GM18505 (cell line): ENCODE data around the gene CSNK1A1.
A peak's percentile ranks its signal among the peaks of the same experiment; 100 is the strongest.
"Not testable (repeated sequence)": the region's sequence is repeated elsewhere in the genome, so short reads cannot be mapped to it uniquely, and the experiment has no call there.

Experiments used
- ATAC-seq: cut with Tn5 transposase; IDR thresholded peaks from one replicate; pipeline ENCODE4 v1.9.1; 2021; ENCODE audit not compliant: unreplicated experiment
- POLR2A ChIP-seq: IDR thresholded peaks from 4 replicates; pipeline ENCODE4 v1.6.1; 2011; ENCODE audit warnings: borderline replicate concordance; ENCODE audit not compliant: insufficient read depth, insufficient read length; ENCODE audit errors: extremely low read depth

Gene CSNK1A1

GRCh38 chr5:149551227-149552037, at the start of gene CSNK1A1:
Gene CSNK1A1 (minus strand): TSS chr5:149551439. CDS start chr5:149550964, 475 bp downstream.
- ATAC-seq = peak; percentile 91
- peak; percentile 97 for TF ChIP-seq POLR2A

DNA sequence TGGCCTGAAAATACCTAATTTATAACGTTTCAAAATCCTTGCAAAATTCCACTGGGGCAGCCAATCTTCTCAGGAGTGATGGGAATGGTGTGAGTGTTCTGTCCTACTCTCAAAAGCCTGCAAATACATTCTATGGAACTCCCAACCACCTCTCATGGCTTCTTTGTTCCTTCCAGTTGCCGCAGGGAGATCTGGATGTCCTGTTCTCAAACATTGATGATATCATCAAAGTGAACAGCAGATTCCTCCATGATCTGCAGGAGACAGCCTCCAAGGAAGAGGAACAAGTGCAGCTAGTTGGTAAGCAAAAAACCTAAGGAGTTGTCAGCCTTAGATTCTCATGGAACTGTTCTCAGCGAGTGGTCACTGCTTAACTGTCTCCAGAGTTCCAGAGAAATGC, 49.7 kb upstream of the CSNK1A1 start:
- ATAC-seq = no peak

GRCh38 chr5:149599375-149599774, 48.1 kb upstream of the CSNK1A1 start:
- TF ChIP-seq POLR2A = no peak
- ATAC-seq = no peak

More for the DNA sequence above, 49.7 kb upstream of the CSNK1A1 start:
- TF ChIP-seq POLR2A = no peak

- TF ChIP-seq POLR2A = no peak
- no peak for ATAC-seq
Observed at GRCh38 chr5:149598966-149599365, 47.7 kb upstream of the CSNK1A1 start.

- ATAC-seq = not testable (repeated sequence)
Observed at GRCh38 chr5:149598234-149598633, 47.0 kb upstream of the CSNK1A1 start.

DNA sequence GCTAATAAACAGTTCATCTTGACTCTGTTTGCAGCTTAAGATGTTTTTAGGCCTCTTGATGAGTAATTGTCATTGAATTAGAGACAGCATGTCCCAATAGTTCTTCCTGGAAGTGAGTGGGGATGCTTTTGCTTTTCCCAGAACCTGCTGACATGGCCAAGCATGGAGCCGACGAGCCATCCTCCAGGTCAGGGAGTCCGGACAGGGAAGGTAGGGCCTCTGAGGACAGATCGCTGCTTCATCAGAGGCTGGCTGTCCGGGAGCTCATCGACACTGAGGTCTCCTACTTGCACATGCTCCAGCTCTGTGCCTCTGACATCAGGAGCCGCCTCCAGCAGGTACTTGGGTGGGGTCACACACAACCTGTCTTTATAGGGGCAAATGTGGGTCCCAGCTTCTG, 46.4 kb upstream of the CSNK1A1 start:
- no peak for ATAC-seq
- no peak for TF ChIP-seq POLR2A

- no peak for ATAC-seq
- TF ChIP-seq POLR2A = no peak
Observed at GRCh38 chr5:149596712-149597111, 45.5 kb upstream of the CSNK1A1 start.

- ATAC-seq = not testable (repeated sequence)
Observed at GRCh38 chr5:149595105-149595504, 43.9 kb upstream of the CSNK1A1 start.

- TF ChIP-seq POLR2A = no peak
Observed at GRCh38 chr5:149594206-149594895, 43.1 kb upstream of the CSNK1A1 start.

GRCh38 chr5:149593370-149593769, 42.1 kb upstream of the CSNK1A1 start:
- ATAC-seq = no peak
- TF ChIP-seq POLR2A = no peak

More at GRCh38 chr5:149594206-149594895, 43.1 kb upstream of the CSNK1A1 start:
- ATAC-seq = no peak

GRCh38 chr5:149588936-149589335, 37.7 kb upstream of the CSNK1A1 start:
- ATAC-seq = no peak
- TF ChIP-seq POLR2A = no peak

DNA sequence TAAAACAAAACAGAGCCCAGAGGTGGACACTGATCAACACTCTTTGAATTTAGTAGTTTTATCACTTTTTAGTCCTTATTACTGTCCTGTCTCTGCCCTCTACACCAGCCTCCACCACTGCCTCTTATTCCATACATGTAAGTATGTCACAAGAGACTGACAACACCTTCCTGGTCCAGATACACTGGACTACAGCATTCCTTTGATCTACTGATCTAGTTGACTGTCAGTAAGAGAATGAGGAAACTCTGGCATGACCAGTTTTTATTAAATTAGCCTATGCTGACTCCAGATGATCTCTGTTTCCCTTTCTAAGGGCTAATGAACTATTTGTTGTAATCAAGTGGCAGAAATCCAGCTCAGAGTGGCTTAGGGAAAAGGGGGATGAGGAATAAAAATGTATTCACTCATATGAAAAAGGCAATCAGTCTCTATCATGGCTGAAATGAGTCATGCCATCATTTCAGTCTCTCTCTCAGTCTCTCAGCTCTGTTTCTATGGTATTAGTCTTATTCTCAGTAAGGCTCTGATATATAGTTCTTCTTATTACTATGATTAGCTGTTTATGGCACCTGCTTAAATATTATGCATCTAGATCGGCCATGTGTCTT, 35.6 kb upstream of the CSNK1A1 start:
- TF ChIP-seq POLR2A = no peak
- no peak for ATAC-seq

DNA sequence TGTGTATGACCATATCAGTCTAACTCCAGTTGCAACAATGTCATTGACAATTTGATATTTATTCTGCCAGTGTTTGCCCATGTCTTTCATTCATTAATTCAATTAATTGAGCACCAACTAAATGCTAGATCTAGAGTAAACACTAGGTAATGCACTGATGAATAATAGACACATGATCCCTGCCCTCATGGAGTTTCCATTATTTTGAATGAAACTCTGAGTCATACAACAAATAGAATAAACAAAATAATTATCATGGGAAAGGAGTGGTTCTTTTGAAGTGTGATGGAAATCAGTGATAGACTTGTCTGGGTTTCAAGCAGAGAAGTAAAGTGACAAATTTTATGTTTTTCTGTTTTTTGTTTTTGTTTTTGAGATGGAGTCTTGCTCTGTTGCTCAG, 34.7 kb upstream of the CSNK1A1 start:
- no peak for ATAC-seq

DNA sequence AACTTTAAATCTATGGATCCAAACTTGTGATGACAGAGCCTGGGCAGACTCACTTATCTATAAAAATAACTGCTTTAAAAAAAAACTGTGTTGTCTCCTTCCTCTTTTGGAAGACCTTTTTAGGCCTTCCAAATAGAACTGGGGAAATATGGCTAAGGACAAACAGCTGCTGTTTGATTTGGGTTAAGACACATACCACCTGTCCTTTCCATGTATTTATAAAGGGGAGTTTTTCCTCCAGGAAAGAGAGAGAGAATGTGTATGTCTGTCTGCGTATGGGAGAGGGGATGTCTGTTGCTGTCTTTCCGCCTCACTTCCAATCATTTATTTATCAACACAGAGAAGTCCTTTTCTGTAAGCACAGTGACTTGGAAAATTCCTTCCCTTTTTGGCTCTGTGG, 32.9 kb upstream of the CSNK1A1 start:
- TF ChIP-seq POLR2A = no peak
- ATAC-seq = no peak

More for the DNA sequence above, 34.7 kb upstream of the CSNK1A1 start:
- no peak for TF ChIP-seq POLR2A

- TF ChIP-seq POLR2A = no peak
- no peak for ATAC-seq
Observed at GRCh38 chr5:149583394-149583793, 32.2 kb upstream of the CSNK1A1 start.
